Measurements from ENCODE around the gene IMPACT. TPM values are rescaled to one million over a fixed set of nuclear protein-coding genes. Genes with fewer than 3 reads are reported as not detected.

Gene IMPACT
- total RNA-seq, 1 donor from 2014 or later: 31.2 TPM

GRCh38 chr18:24485681-24486080 is 59.2 kb downstream of the IMPACT start:
- ATAC-seq: no peak
- intact Hi-C loops (cut with DNase I): loop anchor here (5.0 kb wide), 1 partner anchor 123 kb away; no protein-coding TSS in a partner anchor

GRCh38 chr18:24486684-24487083 is 60.2 kb downstream of the IMPACT start:
- H3K9me3 ChIP-seq: no peaks in the 10 kb centered on the region
- H3K27ac ChIP-seq: no peak overlapping the region
- H3K27me3 ChIP-seq: no peaks in the 10 kb centered on the region
- no peaks in the 10 kb centered on the region for H3K36me3 ChIP-seq
- no peak overlapping the region for H3K4me3 ChIP-seq
- DNase-seq: no peak
- intact Hi-C loops (cut with DNase I): loop anchor here (5.0 kb wide), 1 partner anchor 124 kb away; no protein-coding TSS in a partner anchor
- peaks cover 3% of the 10 kb centered on the region for H3K4me1 ChIP-seq
- TF ChIP-seq CTCF (IDR thresholded peaks at IDR 0.05): no peak
- ATAC-seq: no peak

More at GRCh38 chr18:24485681-24486080, 59.2 kb downstream of the IMPACT start:
- no peaks in the 10 kb centered on the region for H3K36me3 ChIP-seq
- no peaks in the 10 kb centered on the region for H3K27me3 ChIP-seq
- H3K27ac ChIP-seq: no peak overlapping the region
- no peak for DNase-seq
- no peaks in the 10 kb centered on the region for H3K9me3 ChIP-seq
- no peak overlapping the region for H3K4me3 ChIP-seq
- no peak for TF ChIP-seq CTCF (IDR thresholded peaks at IDR 0.05)
- peaks cover 3% of the 10 kb centered on the region for H3K4me1 ChIP-seq

GRCh38 chr18:24488824-24489493 is 62.5 kb downstream of the IMPACT start:
- DNase-seq (no peak), ATAC-seq (peak; percentile 66)
- no peak overlapping the region for H3K4me3 ChIP-seq
- intact Hi-C loops (cut with DNase I): loop anchor here (5.0 kb wide), 1 partner anchor 127 kb away; no protein-coding TSS in a partner anchor
- H3K27me3 ChIP-seq: no peaks in the 10 kb centered on the region
- H3K27ac ChIP-seq: no peak overlapping the region
- peak; percentile 86 for TF ChIP-seq CTCF (IDR thresholded peaks at IDR 0.05)
- H3K36me3 ChIP-seq: no peaks in the 10 kb centered on the region
- H3K4me1 ChIP-seq: peaks cover 3% of the 10 kb centered on the region
- no peaks in the 10 kb centered on the region for H3K9me3 ChIP-seq

- H3K9me3 ChIP-seq: no peaks in the 10 kb centered on the region
- TF ChIP-seq CTCF (IDR thresholded peaks at IDR 0.05): no peak
- no peak overlapping the region for H3K27ac ChIP-seq
- H3K4me1 ChIP-seq: peaks cover 3% of the 10 kb centered on the region
- H3K4me3 ChIP-seq: no peak overlapping the region
- no peak for DNase-seq
- H3K27me3 ChIP-seq: no peaks in the 10 kb centered on the region
- peak; percentile 22 for ATAC-seq
- intact Hi-C loops (cut with DNase I): no loop called here
- H3K36me3 ChIP-seq: no peaks in the 10 kb centered on the region
Observed at GRCh38 chr18:24490539-24490938, 64.1 kb downstream of the IMPACT start.

- DNase-seq (no peak), ATAC-seq (no peak)
- Histone ChIP-seq H3K4me3 (no peak overlapping the region), H3K36me3 (no peaks in the 10 kb centered on the region), H3K27ac (no peak overlapping the region), H3K4me1 (peaks cover 3% of the 10 kb centered on the region), H3K9me3 (no peaks in the 10 kb centered on the region), H3K27me3 (no peaks in the 10 kb centered on the region)
- intact Hi-C loops (cut with DNase I): no loop called here
- TF ChIP-seq CTCF (IDR thresholded peaks at IDR 0.05): no peak
Observed at GRCh38 chr18:24491927-24492834, 65.7 kb downstream of the IMPACT start.

Data from upper lobe of right lung (tissue), 1 donor.